WTC11 (cell line): ENCODE results near the gene PHF10. TPM values are rescaled to one million over a fixed set of nuclear protein-coding genes. Genes with fewer than 3 reads are reported as not detected.

ENCODE experiments used
- ATAC-seq: fragments of 200-7000 bp; cut with Tn5 transposase; 2 replicates; pipeline ENCODE4 v1.10.0; 2021; ENCODE audit warnings: mild to moderate bottlenecking, moderate library complexity
- CTCF ChIA-PET: fragments of 300-600 bp; sonication (Branson Sonifier 250); formaldehyde crosslinking; loops from one replicate; lab custom pipeline; 2021; ENCODE audit warnings: antibody characterized with exemption; lab: Charles Lee
- POLR2A ChIA-PET: fragments of 350-600 bp; sonication (Branson Sonifier 250); formaldehyde crosslinking; loops from one replicate; lab custom pipeline; 2021; ENCODE audit warnings: antibody characterized with exemption; lab: Charles Lee
- DNase-seq: peaks from one replicate; pipeline ENCODE4 v3.0.0; 2021; ENCODE audit warnings: low spot score
- H3K27ac Mint-ChIP-seq: 2 replicates; pipeline ENCODE4 v1.8.0; 2021; ENCODE audit warnings: mixed read lengths
- H3K27me3 Mint-ChIP-seq: 2 replicates; pipeline ENCODE4 v1.8.0; 2021; ENCODE audit warnings: low read depth, mild to moderate bottlenecking, moderate library complexity, mixed read lengths
- H3K36me3 Mint-ChIP-seq: 2 replicates; pipeline ENCODE4 v1.8.0; 2021; ENCODE audit warnings: mixed read lengths
- H3K4me1 Mint-ChIP-seq: 2 replicates; pipeline ENCODE4 v1.8.0; 2022; ENCODE audit warnings: mixed read lengths
- H3K4me3 Mint-ChIP-seq: 2 replicates; pipeline ENCODE4 v1.8.0; 2021; ENCODE audit warnings: mild to moderate bottlenecking, moderate library complexity, mixed read lengths
- H3K9me3 Mint-ChIP-seq: 2 replicates; pipeline ENCODE4 v1.8.0; 2021; ENCODE audit warnings: mixed read lengths
- ATF6 ChIP-seq: sonication (generic); formaldehyde crosslinking; IDR thresholded peaks from 2 replicates; pipeline ENCODE4 v1.8.1; 2023; ENCODE audit warnings: mild to moderate bottlenecking, missing genetic modification reagents
- ELF4 ChIP-seq: sonication (generic); formaldehyde crosslinking; IDR thresholded peaks from 2 replicates; pipeline ENCODE4 v1.8.1; 2022; ENCODE audit warnings: low read depth, mild to moderate bottlenecking, moderate library complexity, missing genetic modification reagents
- ESRRA ChIP-seq: sonication (generic); formaldehyde crosslinking; IDR thresholded peaks from 2 replicates; pipeline ENCODE4 v1.8.1; 2022; ENCODE audit warnings: mild to moderate bottlenecking, missing genetic modification reagents, borderline replicate concordance
- FOXJ3 ChIP-seq: sonication (generic); formaldehyde crosslinking; IDR thresholded peaks from 2 replicates; pipeline ENCODE4 v1.9.0; 2021; ENCODE audit warnings: missing genetic modification reagents, mild to moderate bottlenecking, borderline replicate concordance
- GABPB1 ChIP-seq: sonication (generic); formaldehyde crosslinking; IDR thresholded peaks from 2 replicates; pipeline ENCODE4 v1.8.1; 2023; ENCODE audit warnings: mild to moderate bottlenecking, missing genetic modification reagents
- MLX ChIP-seq: sonication (generic); formaldehyde crosslinking; IDR thresholded peaks from 2 replicates; pipeline ENCODE4 v1.8.1; 2023; ENCODE audit warnings: mild to moderate bottlenecking, missing genetic modification reagents, moderate library complexity
- MYBL2 ChIP-seq: sonication (generic); formaldehyde crosslinking; IDR thresholded peaks from 2 replicates; pipeline ENCODE4 v1.8.1; 2023; ENCODE audit warnings: mild to moderate bottlenecking, moderate library complexity, missing genetic modification reagents
- NFATC4 ChIP-seq: fragments of 250-450 bp; sonication (Bioruptor Pico); IDR thresholded peaks from 2 replicates; pipeline ENCODE4 v1.9.0; 2021; ENCODE audit warnings: mild to moderate bottlenecking
- SMAD4 ChIP-seq: sonication (generic); formaldehyde crosslinking; IDR thresholded peaks from 2 replicates; pipeline ENCODE4 v1.8.0; 2022; ENCODE audit warnings: mild to moderate bottlenecking, missing genetic modification reagents
- USF1 ChIP-seq: sonication (generic); formaldehyde crosslinking; IDR thresholded peaks from 2 replicates; pipeline ENCODE4 v1.8.0; 2022; ENCODE audit warnings: mild to moderate bottlenecking, missing genetic modification reagents
- ZNF138 ChIP-seq: sonication (generic); formaldehyde crosslinking; conservative IDR thresholded peaks from 2 replicates; pipeline ENCODE4 v1.8.1; 2022; ENCODE audit warnings: mild to moderate bottlenecking, moderate library complexity, missing genetic modification reagents
- ZNF396 ChIP-seq: fragments of 250-450 bp; sonication (Bioruptor Pico); IDR thresholded peaks from 2 replicates; pipeline ENCODE4 v1.8.0; 2021; ENCODE audit warnings: mild to moderate bottlenecking, moderate library complexity, borderline replicate concordance
- ZNF512 ChIP-seq: sonication (generic); formaldehyde crosslinking; IDR thresholded peaks from 2 replicates; pipeline ENCODE4 v1.8.1; 2022; ENCODE audit warnings: missing genetic modification reagents, borderline replicate concordance
- total RNA-seq: library from RNA; stranded (reverse); gene quantifications from 3 replicates; pipeline ENCODE4 v1.2.3, GENCODE V29; 2021
- TF ChIP-seq, protein P1 (sequence below): fragments of 250-450 bp; sonication (Bioruptor Pico); IDR thresholded peaks from 2 replicates; pipeline ENCODE4 v1.9.0; 2021; ENCODE audit warnings: moderate library complexity, mild to moderate bottlenecking, inconsistent platforms, borderline replicate concordance
- TF ChIP-seq, protein P2 (sequence below): sonication (generic); formaldehyde crosslinking; IDR thresholded peaks from 2 replicates; pipeline ENCODE4 v1.8.0; 2022; ENCODE audit warnings: missing genetic modification reagents
- TF ChIP-seq, protein P3 (sequence below): fragments of 250-450 bp; sonication (Bioruptor Pico); IDR thresholded peaks from 2 replicates; pipeline ENCODE4 v1.9.0; 2021; ENCODE audit warnings: mild to moderate bottlenecking
- TF ChIP-seq, protein P4 (sequence below): sonication (generic); formaldehyde crosslinking; IDR thresholded peaks from 2 replicates; pipeline ENCODE4 v1.8.1; 2023; ENCODE audit warnings: mild to moderate bottlenecking, missing genetic modification reagents, moderate library complexity

PHF10 gene
- total RNA-seq, 1 experiment from 2014 or later, result 39.3 TPM

- Mint-ChIP-seq H3K4me1 (peaks cover 6% of the 10 kb centered on the region), H3K9me3 (no peaks in the 10 kb centered on the region), H3K27ac (no peak overlapping the region; the same call in 1 of the 2 replicates), H3K27me3 (no peaks in the 10 kb centered on the region), H3K4me3 (no peak overlapping the region), H3K36me3 (peaks cover 71% of the 10 kb centered on the region)
- ATAC-seq (no peak), DNase-seq (no peak)
- POLR2A ChIA-PET, result no interaction called here
- CTCF ChIA-PET, result no interaction called here
- no peak for TF ChIP-seq SMAD4 (CRISPR knock-in tag)
- TF ChIP-seq ZNF512, result no peak
- TF ChIP-seq ESRRA (CRISPR knock-in tag), result no peak
- TF ChIP-seq, protein P1, sequence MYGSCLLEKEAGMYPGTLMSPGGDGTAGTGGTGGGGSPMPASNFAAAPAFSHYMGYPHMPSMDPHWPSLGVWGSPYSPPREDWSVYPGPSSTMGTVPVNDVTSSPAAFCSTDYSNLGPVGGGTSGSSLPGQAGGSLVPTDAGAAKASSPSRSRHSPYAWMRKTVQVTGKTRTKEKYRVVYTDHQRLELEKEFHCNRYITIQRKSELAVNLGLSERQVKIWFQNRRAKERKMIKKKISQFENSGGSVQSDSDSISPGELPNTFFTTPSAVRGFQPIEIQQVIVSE (CRISPR knock-in tag), result no peak
These were observed 60.1 kb downstream of the PHF10 start for GRCh38 chr6:169664227-169664626.

DNA sequence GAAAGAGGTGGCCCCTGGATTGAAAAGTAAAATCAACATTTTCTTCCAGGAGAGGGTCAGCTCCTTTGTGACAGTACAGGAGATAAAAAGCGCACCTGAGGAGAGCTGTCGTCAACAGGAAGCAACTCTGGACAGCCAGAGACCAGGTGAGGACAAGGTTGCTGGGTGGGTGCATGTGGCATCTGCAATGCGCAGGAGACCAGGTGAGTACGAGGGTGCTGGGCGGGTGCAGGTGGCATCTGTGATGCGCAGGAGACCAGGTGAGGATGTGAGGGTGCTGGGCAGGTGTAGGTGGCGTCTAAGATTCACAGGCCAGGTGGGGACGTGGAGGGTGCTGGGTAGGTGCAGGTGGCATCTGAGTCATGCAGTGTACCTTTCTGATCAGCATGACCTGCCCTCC, 60.8 kb downstream of the PHF10 start:
- CTCF ChIA-PET, result no interaction called here
- ATAC-seq, result no peak
- Mint-ChIP-seq H3K27me3 (no peaks in the 10 kb centered on the region), H3K4me3 (no peak overlapping the region), H3K27ac (no peak overlapping the region), H3K9me3 (no peaks in the 10 kb centered on the region), H3K4me1 (peaks cover 3% of the 10 kb centered on the region), H3K36me3 (peaks cover 72% of the 10 kb centered on the region)
- no peak for DNase-seq
- POLR2A ChIA-PET, result no interaction called here
- no peak for TF ChIP-seq ELF4 (CRISPR knock-in tag)

- no peak overlapping the region for H3K4me3 Mint-ChIP-seq
- POLR2A ChIA-PET, result no interaction called here
- no peak overlapping the region for H3K27ac Mint-ChIP-seq
- no peaks in the 10 kb centered on the region for H3K9me3 Mint-ChIP-seq
- peaks cover 5% of the 10 kb centered on the region; the same call in 1 of the 2 replicates for H3K4me1 Mint-ChIP-seq
- ATAC-seq (no peak), DNase-seq (no peak)
- CTCF ChIA-PET, result interaction anchor here (0.6 kb wide), 1 partner anchor 63 kb away, joined by 4 read pairs; no protein-coding TSS in a partner anchor
- H3K36me3 Mint-ChIP-seq, result peaks cover 68% of the 10 kb centered on the region
- H3K27me3 Mint-ChIP-seq, result no peaks in the 10 kb centered on the region
- TF ChIP-seq, protein P2, sequence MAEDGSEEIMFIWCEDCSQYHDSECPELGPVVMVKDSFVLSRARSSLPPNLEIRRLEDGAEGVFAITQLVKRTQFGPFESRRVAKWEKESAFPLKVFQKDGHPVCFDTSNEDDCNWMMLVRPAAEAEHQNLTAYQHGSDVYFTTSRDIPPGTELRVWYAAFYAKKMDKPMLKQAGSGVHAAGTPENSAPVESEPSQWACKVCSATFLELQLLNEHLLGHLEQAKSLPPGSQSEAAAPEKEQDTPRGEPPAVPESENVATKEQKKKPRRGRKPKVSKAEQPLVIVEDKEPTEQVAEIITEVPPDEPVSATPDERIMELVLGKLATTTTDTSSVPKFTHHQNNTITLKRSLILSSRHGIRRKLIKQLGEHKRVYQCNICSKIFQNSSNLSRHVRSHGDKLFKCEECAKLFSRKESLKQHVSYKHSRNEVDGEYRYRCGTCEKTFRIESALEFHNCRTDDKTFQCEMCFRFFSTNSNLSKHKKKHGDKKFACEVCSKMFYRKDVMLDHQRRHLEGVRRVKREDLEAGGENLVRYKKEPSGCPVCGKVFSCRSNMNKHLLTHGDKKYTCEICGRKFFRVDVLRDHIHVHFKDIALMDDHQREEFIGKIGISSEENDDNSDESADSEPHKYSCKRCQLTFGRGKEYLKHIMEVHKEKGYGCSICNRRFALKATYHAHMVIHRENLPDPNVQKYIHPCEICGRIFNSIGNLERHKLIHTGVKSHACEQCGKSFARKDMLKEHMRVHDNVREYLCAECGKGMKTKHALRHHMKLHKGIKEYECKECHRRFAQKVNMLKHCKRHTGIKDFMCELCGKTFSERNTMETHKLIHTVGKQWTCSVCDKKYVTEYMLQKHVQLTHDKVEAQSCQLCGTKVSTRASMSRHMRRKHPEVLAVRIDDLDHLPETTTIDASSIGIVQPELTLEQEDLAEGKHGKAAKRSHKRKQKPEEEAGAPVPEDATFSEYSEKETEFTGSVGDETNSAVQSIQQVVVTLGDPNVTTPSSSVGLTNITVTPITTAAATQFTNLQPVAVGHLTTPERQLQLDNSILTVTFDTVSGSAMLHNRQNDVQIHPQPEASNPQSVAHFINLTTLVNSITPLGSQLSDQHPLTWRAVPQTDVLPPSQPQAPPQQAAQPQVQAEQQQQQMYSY, result no peak
- TF ChIP-seq ZNF138 (CRISPR knock-in tag), result no peak
- TF ChIP-seq ATF6 (CRISPR knock-in tag), result no peak
- TF ChIP-seq NFATC4 (CRISPR knock-in tag), result no peak
- TF ChIP-seq GABPB1 (CRISPR knock-in tag), result no peak
- TF ChIP-seq, protein P3, sequence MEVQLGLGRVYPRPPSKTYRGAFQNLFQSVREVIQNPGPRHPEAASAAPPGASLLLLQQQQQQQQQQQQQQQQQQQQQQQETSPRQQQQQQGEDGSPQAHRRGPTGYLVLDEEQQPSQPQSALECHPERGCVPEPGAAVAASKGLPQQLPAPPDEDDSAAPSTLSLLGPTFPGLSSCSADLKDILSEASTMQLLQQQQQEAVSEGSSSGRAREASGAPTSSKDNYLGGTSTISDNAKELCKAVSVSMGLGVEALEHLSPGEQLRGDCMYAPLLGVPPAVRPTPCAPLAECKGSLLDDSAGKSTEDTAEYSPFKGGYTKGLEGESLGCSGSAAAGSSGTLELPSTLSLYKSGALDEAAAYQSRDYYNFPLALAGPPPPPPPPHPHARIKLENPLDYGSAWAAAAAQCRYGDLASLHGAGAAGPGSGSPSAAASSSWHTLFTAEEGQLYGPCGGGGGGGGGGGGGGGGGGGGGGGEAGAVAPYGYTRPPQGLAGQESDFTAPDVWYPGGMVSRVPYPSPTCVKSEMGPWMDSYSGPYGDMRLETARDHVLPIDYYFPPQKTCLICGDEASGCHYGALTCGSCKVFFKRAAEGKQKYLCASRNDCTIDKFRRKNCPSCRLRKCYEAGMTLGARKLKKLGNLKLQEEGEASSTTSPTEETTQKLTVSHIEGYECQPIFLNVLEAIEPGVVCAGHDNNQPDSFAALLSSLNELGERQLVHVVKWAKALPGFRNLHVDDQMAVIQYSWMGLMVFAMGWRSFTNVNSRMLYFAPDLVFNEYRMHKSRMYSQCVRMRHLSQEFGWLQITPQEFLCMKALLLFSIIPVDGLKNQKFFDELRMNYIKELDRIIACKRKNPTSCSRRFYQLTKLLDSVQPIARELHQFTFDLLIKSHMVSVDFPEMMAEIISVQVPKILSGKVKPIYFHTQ, result no peak
- TF ChIP-seq FOXJ3 (CRISPR knock-in tag), result no peak
- no peak for TF ChIP-seq ZNF396 (CRISPR knock-in tag)
- no peak for TF ChIP-seq MLX
- TF ChIP-seq, protein P4, sequence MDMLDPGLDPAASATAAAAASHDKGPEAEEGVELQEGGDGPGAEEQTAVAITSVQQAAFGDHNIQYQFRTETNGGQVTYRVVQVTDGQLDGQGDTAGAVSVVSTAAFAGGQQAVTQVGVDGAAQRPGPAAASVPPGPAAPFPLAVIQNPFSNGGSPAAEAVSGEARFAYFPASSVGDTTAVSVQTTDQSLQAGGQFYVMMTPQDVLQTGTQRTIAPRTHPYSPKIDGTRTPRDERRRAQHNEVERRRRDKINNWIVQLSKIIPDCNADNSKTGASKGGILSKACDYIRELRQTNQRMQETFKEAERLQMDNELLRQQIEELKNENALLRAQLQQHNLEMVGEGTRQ (CRISPR knock-in tag), result no peak
- TF ChIP-seq MYBL2 (CRISPR knock-in tag), result no peak
- TF ChIP-seq USF1 (CRISPR knock-in tag), result no peak
These were observed 62.9 kb downstream of the PHF10 start for GRCh38 chr6:169661391-169661756.
